GM19324 (cell line): ENCODE measurements around the gene ANKRD65.
"Not testable (repeated sequence)": the region's sequence is repeated elsewhere in the genome, so short reads cannot be mapped to it uniquely, and the experiment has no call there.

Source experiments
- ATAC-seq: cut with Tn5 transposase; IDR thresholded peaks from one replicate; pipeline ENCODE4 v1.9.1; 2021; ENCODE audit warnings: mild to moderate bottlenecking, moderate library complexity; ENCODE audit not compliant: unreplicated experiment, low FRiP score

The ANKRD65 gene

GRCh38 chr1:1418464-1419362 lies 2.4 kb downstream of the ANKRD65 start:
- ATAC-seq: no peak

GRCh38 chr1:1417825-1418463 lies 3.1 kb downstream of the ANKRD65 start:
- ATAC-seq: not testable (repeated sequence)

GRCh38 chr1:1417396-1417795 lies 3.7 kb downstream of the ANKRD65 start:
- not testable (repeated sequence) for ATAC-seq

- ATAC-seq: no peak
Observed at GRCh38 chr1:1415751-1416150, 5.3 kb downstream of the ANKRD65 start.

GRCh38 chr1:1412311-1412902 lies 8.7 kb downstream of the ANKRD65 start:
- not testable (repeated sequence) for ATAC-seq

- ATAC-seq: no peak
Observed at GRCh38 chr1:1411626-1412025, 9.4 kb downstream of the ANKRD65 start.

GRCh38 chr1:1410238-1410637 lies 10.8 kb downstream of the ANKRD65 start:
- ATAC-seq: not testable (repeated sequence)

- peak; percentile 17 for ATAC-seq
Observed at GRCh38 chr1:1407636-1408318, 13.3 kb downstream of the ANKRD65 start.

GRCh38 chr1:1406821-1407635 lies 14.0 kb downstream of the ANKRD65 start, which contains the start of gene MRPL20:
Gene MRPL20 (minus strand): TSS chr1:1407293. CDS start chr1:1407217, 76 bp downstream.
- peak; percentile 91 for ATAC-seq

- ATAC-seq: no peak
Observed at GRCh38 chr1:1406101-1406820, 14.8 kb downstream of the ANKRD65 start.

- no peak for ATAC-seq
Observed at GRCh38 chr1:1403653-1404052, 17.4 kb downstream of the ANKRD65 start.

- ATAC-seq: not testable (repeated sequence)
Observed at GRCh38 chr1:1402901-1403392, 18.1 kb downstream of the ANKRD65 start.

GRCh38 chr1:1402072-1402900 lies 18.8 kb downstream of the ANKRD65 start:
- no peak for ATAC-seq

GRCh38 chr1:1401457-1402010 lies 19.5 kb downstream of the ANKRD65 start:
- no peak for ATAC-seq

GRCh38 chr1:1400576-1401456 lies 20.3 kb downstream of the ANKRD65 start:
- no peak for ATAC-seq

- no peak for ATAC-seq
Observed at GRCh38 chr1:1399872-1400575, 21.1 kb downstream of the ANKRD65 start.
